LNCAP (cell line): ENCODE measurements around the gene FAM241B.

Source experiments
- TF ChIP-seq, protein P1 (sequence below): fragments of 450-650 bp; IDR thresholded peaks from 2 replicates; pipeline ENCODE4 v1.5.1; 2017; ENCODE audit warnings: mild to moderate bottlenecking

The FAM241B gene

GRCh38 chr10:69659241-69660038, 29.4 kb downstream of the FAM241B start:
- TF ChIP-seq, protein P1, sequence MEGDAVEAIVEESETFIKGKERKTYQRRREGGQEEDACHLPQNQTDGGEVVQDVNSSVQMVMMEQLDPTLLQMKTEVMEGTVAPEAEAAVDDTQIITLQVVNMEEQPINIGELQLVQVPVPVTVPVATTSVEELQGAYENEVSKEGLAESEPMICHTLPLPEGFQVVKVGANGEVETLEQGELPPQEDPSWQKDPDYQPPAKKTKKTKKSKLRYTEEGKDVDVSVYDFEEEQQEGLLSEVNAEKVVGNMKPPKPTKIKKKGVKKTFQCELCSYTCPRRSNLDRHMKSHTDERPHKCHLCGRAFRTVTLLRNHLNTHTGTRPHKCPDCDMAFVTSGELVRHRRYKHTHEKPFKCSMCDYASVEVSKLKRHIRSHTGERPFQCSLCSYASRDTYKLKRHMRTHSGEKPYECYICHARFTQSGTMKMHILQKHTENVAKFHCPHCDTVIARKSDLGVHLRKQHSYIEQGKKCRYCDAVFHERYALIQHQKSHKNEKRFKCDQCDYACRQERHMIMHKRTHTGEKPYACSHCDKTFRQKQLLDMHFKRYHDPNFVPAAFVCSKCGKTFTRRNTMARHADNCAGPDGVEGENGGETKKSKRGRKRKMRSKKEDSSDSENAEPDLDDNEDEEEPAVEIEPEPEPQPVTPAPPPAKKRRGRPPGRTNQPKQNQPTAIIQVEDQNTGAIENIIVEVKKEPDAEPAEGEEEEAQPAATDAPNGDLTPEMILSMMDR: no peak

GRCh38 chr10:69660296-69660695, 30.2 kb downstream of the FAM241B start:
- TF ChIP-seq, protein P1: no peak

- TF ChIP-seq, protein P1: no peak
These were observed 31.5 kb downstream of the FAM241B start for GRCh38 chr10:69661414-69662172.

DNA sequence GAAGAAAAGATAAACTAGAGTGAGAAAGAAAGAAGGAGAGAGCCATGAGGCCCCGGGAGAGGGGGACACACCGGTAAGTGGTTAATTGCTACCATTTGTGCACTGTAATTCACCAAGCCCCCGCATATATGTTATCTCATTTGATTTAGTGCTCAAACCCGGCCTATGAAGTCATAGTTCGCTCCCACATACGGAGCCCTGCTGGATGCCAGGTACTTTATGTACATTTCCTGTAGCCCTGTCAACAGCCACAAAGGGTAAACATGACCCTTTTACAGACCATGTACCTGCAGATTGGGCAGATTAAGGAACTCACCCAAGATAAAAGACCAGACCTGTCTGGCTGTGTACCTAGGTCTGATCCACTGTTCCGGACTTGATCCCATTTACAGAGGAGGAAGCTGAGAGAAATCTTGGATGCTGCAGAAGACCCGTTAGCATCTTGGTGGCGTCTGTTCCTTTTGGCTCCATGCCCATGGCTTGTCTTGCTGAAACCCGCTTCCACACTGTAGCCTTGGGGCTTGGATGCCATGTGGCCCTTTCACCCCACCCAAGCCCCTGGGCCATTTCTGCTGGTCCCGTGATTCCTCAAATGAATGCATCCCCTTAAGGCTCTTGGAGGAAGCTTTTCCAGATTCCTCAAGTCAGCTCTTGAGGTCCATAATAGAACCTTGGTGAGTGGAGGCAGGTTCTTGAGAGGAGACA, 32.3 kb downstream of the FAM241B start:
- TF ChIP-seq, protein P1: no peak

DNA sequence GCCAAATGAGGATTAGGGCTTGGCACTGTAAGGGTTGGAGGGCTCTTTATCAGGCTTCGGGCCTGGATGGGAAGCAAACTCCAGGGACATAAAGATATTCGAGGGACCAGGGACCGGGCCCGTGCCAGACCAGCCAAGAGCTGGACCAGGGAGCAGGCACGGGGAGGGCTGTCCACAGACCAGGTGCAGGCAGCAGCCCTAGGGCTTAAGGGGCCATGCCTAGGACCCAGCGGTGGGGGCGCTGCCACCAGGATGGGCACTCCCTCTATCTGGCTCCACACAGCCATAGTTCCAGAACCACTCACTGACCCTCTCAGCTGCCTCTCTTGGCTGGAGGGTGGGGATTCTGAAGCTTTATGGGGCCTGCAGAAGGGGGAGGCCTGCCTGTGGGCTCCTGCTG, 32.9 kb downstream of the FAM241B start:
- TF ChIP-seq, protein P1: no peak

- TF ChIP-seq, protein P1: no peak
These were observed 33.4 kb downstream of the FAM241B start for GRCh38 chr10:69663369-69663947.
